ENCODE results near the gene ZFYVE16.

DNA sequence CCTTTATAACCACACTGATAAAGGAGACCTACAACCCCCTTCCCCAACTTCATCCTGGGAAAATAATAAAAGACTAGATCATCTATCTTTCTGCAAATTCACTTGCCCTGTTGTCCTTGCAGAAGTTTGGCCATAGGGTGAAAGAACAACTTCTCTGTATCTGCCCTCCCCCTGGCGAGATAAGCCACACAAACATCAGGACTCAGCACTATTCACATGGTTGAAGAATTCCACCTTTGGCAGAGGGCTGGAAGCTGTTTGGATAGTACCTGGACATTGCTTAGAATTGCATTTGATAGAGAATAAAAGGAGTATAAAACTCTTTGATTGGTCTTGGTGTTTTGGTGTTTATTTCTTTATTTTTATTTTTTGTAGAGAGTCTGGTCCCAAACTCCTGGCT is 97.0 kb downstream of the ZFYVE16 start:
- TF ChIP-seq POLR2AphosphoS5 (IDR thresholded peaks at IDR 0.05): no peak
- TF ChIP-seq CTCF (IDR thresholded peaks at IDR 0.05): no peak
- no peak for TF ChIP-seq POLR2A (IDR thresholded peaks at IDR 0.05; ENCODE audit: low read depth)
- TF ChIP-seq EP300 (IDR thresholded peaks at IDR 0.05): no peak
